ENCODE measurements around the gene TCOF1.

GRCh38 chr5:150422075-150422474 is 64.6 kb downstream of the TCOF1 start:
- TF ChIP-seq EZH2 (IDR thresholded peaks at IDR 0.05; ENCODE audit: low read depth, low read length, severe bottlenecking) (no peak), SAP30 (IDR thresholded peaks at IDR 0.05; ENCODE audit: insufficient read depth, insufficient replicate concordance, low read length) (no peak), YY1 (IDR thresholded peaks at IDR 0.05; ENCODE audit: low read depth, low read length) (no peak), CHD2 (IDR thresholded peaks at IDR 0.05; ENCODE audit: low read length) (no peak), POLR2A (IDR thresholded peaks at IDR 0.05; ENCODE audit: control extremely low read depth in 1 of 2, low read depth in 2 of 2, low read length in 2 of 2) (no peak), RNF2 (IDR thresholded peaks at IDR 0.05; ENCODE audit: borderline replicate concordance, low read depth, low read length, missing control alignments, poor library complexity, severe bottlenecking) (no peak), CREB1 (IDR thresholded peaks at IDR 0.05) (no peak), KDM1A (IDR thresholded peaks at IDR 0.05; ENCODE audit: borderline replicate concordance, low read length) (no peak), ATF3 (IDR thresholded peaks at IDR 0.05; ENCODE audit: insufficient read depth, low read depth, low read length) (no peak), SUZ12 (IDR thresholded peaks at IDR 0.05; ENCODE audit: low read length) (no peak), RFX5 (IDR thresholded peaks at IDR 0.05; ENCODE audit: borderline replicate concordance, low read depth, low read length) (no peak)
- TF ChIP-seq, protein P1, sequence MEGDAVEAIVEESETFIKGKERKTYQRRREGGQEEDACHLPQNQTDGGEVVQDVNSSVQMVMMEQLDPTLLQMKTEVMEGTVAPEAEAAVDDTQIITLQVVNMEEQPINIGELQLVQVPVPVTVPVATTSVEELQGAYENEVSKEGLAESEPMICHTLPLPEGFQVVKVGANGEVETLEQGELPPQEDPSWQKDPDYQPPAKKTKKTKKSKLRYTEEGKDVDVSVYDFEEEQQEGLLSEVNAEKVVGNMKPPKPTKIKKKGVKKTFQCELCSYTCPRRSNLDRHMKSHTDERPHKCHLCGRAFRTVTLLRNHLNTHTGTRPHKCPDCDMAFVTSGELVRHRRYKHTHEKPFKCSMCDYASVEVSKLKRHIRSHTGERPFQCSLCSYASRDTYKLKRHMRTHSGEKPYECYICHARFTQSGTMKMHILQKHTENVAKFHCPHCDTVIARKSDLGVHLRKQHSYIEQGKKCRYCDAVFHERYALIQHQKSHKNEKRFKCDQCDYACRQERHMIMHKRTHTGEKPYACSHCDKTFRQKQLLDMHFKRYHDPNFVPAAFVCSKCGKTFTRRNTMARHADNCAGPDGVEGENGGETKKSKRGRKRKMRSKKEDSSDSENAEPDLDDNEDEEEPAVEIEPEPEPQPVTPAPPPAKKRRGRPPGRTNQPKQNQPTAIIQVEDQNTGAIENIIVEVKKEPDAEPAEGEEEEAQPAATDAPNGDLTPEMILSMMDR (IDR thresholded peaks at IDR 0.05; ENCODE audit: control extremely low read depth in 1 of 3, insufficient read depth in 1 of 3, low read depth in 1 of 3, low read length in 3 of 3), result no peak
